ENCODE results near the gene GPR84.
"Not testable (repeated sequence)": the region's sequence is repeated elsewhere in the genome, so short reads cannot be mapped to it uniquely, and the experiment has no call there.

The GPR84 gene

GRCh38 chr12:54337854-54338650 is 26.2 kb downstream of the GPR84 start:
- H3K9me3 ChIP-seq (ENCODE audit: control insufficient read depth in 2 of 2, low read length in 2 of 2): no peaks in the 10 kb centered on the region
- H3K4me1 ChIP-seq (ENCODE audit: control insufficient read depth, insufficient read depth, low read length): peaks cover 21% of the 10 kb centered on the region
- peak overlapping the region; percentile 61 for H3K27ac ChIP-seq (ENCODE audit: low read length)
- peak overlapping the region in 1 of 2 donors; percentile 37 for H3K4me3 ChIP-seq (ENCODE audit: low read length in 2 of 2)
- no peaks in the 10 kb centered on the region for H3K27me3 ChIP-seq (ENCODE audit: control insufficient read depth in 1 of 2, insufficient read depth in 2 of 2, low read length in 2 of 2)
- H3K9ac ChIP-seq (ENCODE audit: low read length in 2 of 2): no peak overlapping the region
- H3K36me3 ChIP-seq (ENCODE audit: control insufficient read depth in 2 of 2, insufficient read depth in 2 of 2, low read length in 2 of 2): peaks cover 14 to 19% of the 10 kb centered on the region in 2 donors

- no peak overlapping the region for H3K4me3 ChIP-seq (ENCODE audit: low read length in 2 of 2)
- peaks cover 21% of the 10 kb centered on the region for H3K4me1 ChIP-seq (ENCODE audit: control insufficient read depth, insufficient read depth, low read length)
- no peaks in the 10 kb centered on the region for H3K9me3 ChIP-seq (ENCODE audit: control insufficient read depth in 2 of 2, low read length in 2 of 2)
- no peaks in the 10 kb centered on the region for H3K27me3 ChIP-seq (ENCODE audit: control insufficient read depth in 1 of 2, insufficient read depth in 2 of 2, low read length in 2 of 2)
- H3K36me3 ChIP-seq (ENCODE audit: control insufficient read depth in 2 of 2, insufficient read depth in 2 of 2, low read length in 2 of 2): peaks cover 11 to 15% of the 10 kb centered on the region in 2 donors
- H3K27ac ChIP-seq (ENCODE audit: low read length): peak overlapping the region; percentile 61
- no peak overlapping the region for H3K9ac ChIP-seq (ENCODE audit: low read length in 2 of 2)
These were observed 26.9 kb downstream of the GPR84 start for GRCh38 chr12:54337280-54337842.

GRCh38 chr12:54333420-54334034 is 30.8 kb downstream of the GPR84 start:
- H3K9ac ChIP-seq (ENCODE audit: low read length in 2 of 2): no peak overlapping the region
- H3K4me1 ChIP-seq (ENCODE audit: control insufficient read depth, insufficient read depth, low read length): peaks cover 19% of the 10 kb centered on the region
- no peak overlapping the region for H3K27ac ChIP-seq (ENCODE audit: low read length)
- H3K4me3 ChIP-seq (ENCODE audit: low read length in 2 of 2): no peak overlapping the region
- H3K27me3 ChIP-seq (ENCODE audit: control insufficient read depth in 1 of 2, insufficient read depth in 2 of 2, low read length in 2 of 2): no peaks in the 10 kb centered on the region
- H3K36me3 ChIP-seq (ENCODE audit: control insufficient read depth in 2 of 2, insufficient read depth in 2 of 2, low read length in 2 of 2): peaks cover 0 to 3% of the 10 kb centered on the region in 2 donors
- no peaks in the 10 kb centered on the region for H3K9me3 ChIP-seq (ENCODE audit: control insufficient read depth in 2 of 2, low read length in 2 of 2)

- Histone ChIP-seq H3K27ac (ENCODE audit: low read length) (no peak overlapping the region), H3K4me1 (ENCODE audit: control insufficient read depth, insufficient read depth, low read length) (peaks cover 8% of the 10 kb centered on the region), H3K9me3 (ENCODE audit: control insufficient read depth in 2 of 2, low read length in 2 of 2) (no peaks in the 10 kb centered on the region), H3K9ac (ENCODE audit: low read length in 2 of 2) (no peak overlapping the region), H3K36me3 (ENCODE audit: control insufficient read depth in 2 of 2, insufficient read depth in 2 of 2, low read length in 2 of 2) (peaks cover 0 to 3% of the 10 kb centered on the region in 2 donors), H3K4me3 (ENCODE audit: low read length in 2 of 2) (no peak overlapping the region), H3K27me3 (ENCODE audit: control insufficient read depth in 1 of 2, insufficient read depth in 2 of 2, low read length in 2 of 2) (no peaks in the 10 kb centered on the region)
These were observed 32.8 kb downstream of the GPR84 start for GRCh38 chr12:54331461-54331860.

- Histone ChIP-seq H3K27ac (ENCODE audit: low read length) (no peak overlapping the region), H3K27me3 (ENCODE audit: control insufficient read depth in 1 of 2, insufficient read depth in 2 of 2, low read length in 2 of 2) (no peaks in the 10 kb centered on the region), H3K9ac (ENCODE audit: low read length in 2 of 2) (no peak overlapping the region), H3K4me3 (ENCODE audit: low read length in 2 of 2) (no peak overlapping the region), H3K9me3 (ENCODE audit: control insufficient read depth in 2 of 2, low read length in 2 of 2) (no peaks in the 10 kb centered on the region), H3K36me3 (ENCODE audit: control insufficient read depth in 2 of 2, insufficient read depth in 2 of 2, low read length in 2 of 2) (peaks cover 0 to 3% of the 10 kb centered on the region in 2 donors), H3K4me1 (ENCODE audit: control insufficient read depth, insufficient read depth, low read length) (peaks cover 8% of the 10 kb centered on the region)
These were observed 33.8 kb downstream of the GPR84 start for GRCh38 chr12:54330442-54330841.

- peaks cover 0 to 3% of the 10 kb centered on the region in 2 donors for H3K36me3 ChIP-seq (ENCODE audit: control insufficient read depth in 2 of 2, insufficient read depth in 2 of 2, low read length in 2 of 2)
- H3K27ac ChIP-seq (ENCODE audit: low read length): no peak overlapping the region
- no peaks in the 10 kb centered on the region for H3K27me3 ChIP-seq (ENCODE audit: control insufficient read depth in 1 of 2, insufficient read depth in 2 of 2, low read length in 2 of 2)
- H3K4me1 ChIP-seq (ENCODE audit: control insufficient read depth, insufficient read depth, low read length): peaks cover 8% of the 10 kb centered on the region
- no peak overlapping the region for H3K9ac ChIP-seq (ENCODE audit: low read length in 2 of 2)
- H3K9me3 ChIP-seq (ENCODE audit: control insufficient read depth in 2 of 2, low read length in 2 of 2): no peaks in the 10 kb centered on the region
- H3K4me3 ChIP-seq (ENCODE audit: low read length in 2 of 2): no peak overlapping the region
These were observed 34.5 kb downstream of the GPR84 start for GRCh38 chr12:54329759-54330158.

- no peak overlapping the region for H3K27ac ChIP-seq (ENCODE audit: low read length)
- no peak overlapping the region for H3K9ac ChIP-seq (ENCODE audit: low read length in 2 of 2)
- peaks cover 0 to 3% of the 10 kb centered on the region in 2 donors for H3K36me3 ChIP-seq (ENCODE audit: control insufficient read depth in 2 of 2, insufficient read depth in 2 of 2, low read length in 2 of 2)
- H3K4me3 ChIP-seq (ENCODE audit: low read length in 2 of 2): no peak overlapping the region
- H3K9me3 ChIP-seq (ENCODE audit: control insufficient read depth in 2 of 2, low read length in 2 of 2): no peaks in the 10 kb centered on the region
- H3K27me3 ChIP-seq (ENCODE audit: control insufficient read depth in 1 of 2, insufficient read depth in 2 of 2, low read length in 2 of 2): no peaks in the 10 kb centered on the region
- peaks cover 12% of the 10 kb centered on the region for H3K4me1 ChIP-seq (ENCODE audit: control insufficient read depth, insufficient read depth, low read length)
These were observed 35.5 kb downstream of the GPR84 start for GRCh38 chr12:54328595-54329337.

GRCh38 chr12:54325442-54326109 is 38.7 kb downstream of the GPR84 start:
- not testable (repeated sequence) for H3K9me3 ChIP-seq (ENCODE audit: control insufficient read depth in 2 of 2, low read length in 2 of 2)

GRCh38 chr12:54324617-54325441 is 39.5 kb downstream of the GPR84 start, which contains the start of gene COPZ1:
Gene COPZ1, plus strand, starts transcription at chr12:54325131. Its CDS starts 33 bp downstream, at chr12:54325164.
- Histone ChIP-seq H3K27ac (ENCODE audit: low read length) (peak within 1 kb of the TSS; percentile 82), H3K4me3 (ENCODE audit: low read length in 2 of 2) (peak within 1 kb of the TSS; percentile 89 to 98), H3K9ac (ENCODE audit: low read length in 2 of 2) (peak within 1 kb of the TSS; percentile 92 to 98), H3K36me3 (ENCODE audit: control insufficient read depth in 2 of 2, insufficient read depth in 2 of 2, low read length in 2 of 2) (no peaks in the 10 kb centered on the region), H3K4me1 (ENCODE audit: control insufficient read depth, insufficient read depth, low read length) (peaks cover 9% of the 10 kb centered on the region), H3K9me3 (ENCODE audit: control insufficient read depth in 2 of 2, low read length in 2 of 2) (no peaks in the 10 kb centered on the region), H3K27me3 (ENCODE audit: control insufficient read depth in 1 of 2, insufficient read depth in 2 of 2, low read length in 2 of 2) (no peaks in the 10 kb centered on the region)

More at GRCh38 chr12:54325442-54326109, 38.7 kb downstream of the GPR84 start:
- Histone ChIP-seq H3K4me1 (ENCODE audit: control insufficient read depth, insufficient read depth, low read length) (peaks cover 12% of the 10 kb centered on the region), H3K4me3 (ENCODE audit: low read length in 2 of 2) (peak overlapping the region; percentile 89 to 98), H3K9ac (ENCODE audit: low read length in 2 of 2) (peak overlapping the region; percentile 92 to 98), H3K27ac (ENCODE audit: low read length) (peak overlapping the region; percentile 82)
- H3K36me3 ChIP-seq (ENCODE audit: control insufficient read depth in 2 of 2, insufficient read depth in 2 of 2, low read length in 2 of 2); H3K27me3 ChIP-seq (ENCODE audit: control insufficient read depth in 1 of 2, insufficient read depth in 2 of 2, low read length in 2 of 2): not testable (repeated sequence)
